NB4 (cell line): Measurements from ENCODE around the gene LYG2.

ENCODE experiments used
- MYC ChIP-seq: IDR thresholded peaks from 2 replicates; pipeline ENCODE4 v1.6.1; 2011; ENCODE audit warnings: low read depth, low read length
- POLR2A ChIP-seq: IDR thresholded peaks from 2 replicates; pipeline ENCODE4 v1.6.1; 2011; ENCODE audit warnings: mild to moderate bottlenecking; ENCODE audit not compliant: insufficient read length; ENCODE audit errors: extremely low read depth
- TF ChIP-seq, protein P1 (sequence below): IDR thresholded peaks from one replicate; pipeline ENCODE4 v1.5.1; 2012; ENCODE audit warnings: low read depth, low read length

DNA sequence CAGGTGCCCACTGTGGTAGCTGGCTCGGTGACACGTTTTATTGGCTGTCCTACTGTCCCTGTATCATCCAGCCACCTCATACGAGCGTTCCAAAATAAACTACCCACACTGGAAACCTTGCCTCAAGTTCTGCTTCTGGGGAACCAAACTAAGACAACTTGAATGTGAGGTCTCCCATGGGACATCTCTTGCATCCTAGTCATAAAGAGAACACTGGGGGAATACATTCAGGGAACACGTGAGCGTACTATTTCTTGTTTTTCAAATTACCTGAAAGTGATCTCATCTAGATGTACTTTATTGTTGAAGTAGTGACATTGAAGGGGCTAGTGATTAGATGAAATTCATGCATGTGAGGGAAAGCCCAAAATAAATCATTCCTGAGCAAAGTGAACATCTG is 15.0 kb downstream of the LYG2 start:
- no peak for TF ChIP-seq MYC
- TF ChIP-seq, protein P1, sequence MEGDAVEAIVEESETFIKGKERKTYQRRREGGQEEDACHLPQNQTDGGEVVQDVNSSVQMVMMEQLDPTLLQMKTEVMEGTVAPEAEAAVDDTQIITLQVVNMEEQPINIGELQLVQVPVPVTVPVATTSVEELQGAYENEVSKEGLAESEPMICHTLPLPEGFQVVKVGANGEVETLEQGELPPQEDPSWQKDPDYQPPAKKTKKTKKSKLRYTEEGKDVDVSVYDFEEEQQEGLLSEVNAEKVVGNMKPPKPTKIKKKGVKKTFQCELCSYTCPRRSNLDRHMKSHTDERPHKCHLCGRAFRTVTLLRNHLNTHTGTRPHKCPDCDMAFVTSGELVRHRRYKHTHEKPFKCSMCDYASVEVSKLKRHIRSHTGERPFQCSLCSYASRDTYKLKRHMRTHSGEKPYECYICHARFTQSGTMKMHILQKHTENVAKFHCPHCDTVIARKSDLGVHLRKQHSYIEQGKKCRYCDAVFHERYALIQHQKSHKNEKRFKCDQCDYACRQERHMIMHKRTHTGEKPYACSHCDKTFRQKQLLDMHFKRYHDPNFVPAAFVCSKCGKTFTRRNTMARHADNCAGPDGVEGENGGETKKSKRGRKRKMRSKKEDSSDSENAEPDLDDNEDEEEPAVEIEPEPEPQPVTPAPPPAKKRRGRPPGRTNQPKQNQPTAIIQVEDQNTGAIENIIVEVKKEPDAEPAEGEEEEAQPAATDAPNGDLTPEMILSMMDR = no peak
- no peak for TF ChIP-seq POLR2A
